HUDEP-2 (cell line): Measurements from ENCODE around the gene AAK1.
"Not testable (repeated sequence)": the region's sequence is repeated elsewhere in the genome, so short reads cannot be mapped to it uniquely, and the experiment has no call there.

Experiments
- DNase-seq, 76 experiments: peaks; one replicate each; lab custom pipeline; 2025; ENCODE audit not compliant: unreplicated experiment in 76 of 76; lab: John Stamatoyannopoulos, UW

Gene AAK1

DNA sequence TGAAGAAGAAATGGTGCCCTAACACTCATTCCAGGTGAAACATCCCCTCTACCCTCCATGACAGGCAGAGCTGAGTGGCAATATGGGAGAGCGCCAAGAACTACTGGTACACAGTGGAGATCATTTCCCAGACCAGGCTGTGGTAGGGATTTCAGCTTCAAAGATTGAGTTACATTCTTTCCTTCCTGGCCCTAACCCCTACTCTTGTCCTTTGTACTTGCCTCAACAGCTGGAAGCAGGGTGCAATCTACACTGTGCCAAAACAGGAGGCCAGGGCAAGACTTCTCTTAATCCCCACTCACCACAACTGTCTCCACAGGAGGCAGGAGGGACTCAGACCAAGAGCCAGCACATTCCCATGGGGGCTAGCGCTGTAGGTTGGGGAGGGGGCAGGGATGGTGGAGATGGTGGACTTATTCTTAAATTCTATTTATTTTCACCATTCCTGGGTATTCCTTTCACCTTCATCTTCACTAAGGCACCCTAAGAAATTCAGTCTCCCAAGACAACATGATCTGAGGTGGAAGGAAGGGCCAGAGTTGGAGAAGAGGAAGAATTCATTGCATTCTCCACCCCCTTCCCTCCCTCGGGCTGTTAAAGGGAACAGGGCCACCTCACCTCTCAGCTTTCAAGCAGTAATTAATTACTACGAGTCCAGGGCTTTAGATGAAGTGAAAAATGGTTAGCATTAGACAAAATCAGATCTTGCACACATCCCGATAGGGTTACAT lies 65.9 kb downstream of the AAK1 start:
- no peak for DNase-seq

DNA sequence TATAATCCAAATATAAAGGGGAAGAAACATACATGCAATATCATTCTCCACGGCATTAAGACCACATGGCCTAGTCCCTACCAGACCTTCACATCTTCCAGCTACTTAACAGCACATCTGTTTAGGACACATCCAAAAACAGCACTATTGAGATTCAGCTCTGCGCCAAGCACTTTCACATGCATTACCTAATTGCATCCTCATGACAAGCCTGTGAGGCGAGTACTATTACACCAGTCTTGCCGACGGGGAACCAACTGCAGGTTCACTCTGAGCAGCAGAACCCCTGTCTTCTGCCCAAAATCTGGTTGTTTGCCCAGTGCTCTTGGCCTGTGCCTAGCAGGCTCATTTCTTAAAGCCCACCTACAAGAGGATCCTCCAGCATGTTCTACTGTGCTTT lies 66.7 kb downstream of the AAK1 start:
- DNase-seq: no peak

DNA sequence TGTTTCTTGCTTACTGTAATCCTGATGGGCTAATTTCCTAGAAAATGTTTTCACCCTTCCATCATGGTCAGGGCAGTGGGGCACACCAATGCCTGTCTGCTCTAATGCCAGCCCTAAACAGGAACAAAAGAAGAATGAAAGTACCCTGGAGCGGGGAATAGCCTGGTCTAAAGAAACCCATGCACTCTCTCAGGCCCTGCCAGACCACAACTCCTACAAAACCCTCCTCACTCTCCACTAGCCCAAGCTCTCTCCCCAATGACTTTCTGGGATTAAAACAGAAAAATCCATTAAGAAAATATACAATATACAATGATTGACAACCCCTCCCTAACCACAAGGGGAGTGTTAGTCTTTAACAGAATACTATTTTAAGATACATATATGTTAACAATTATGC lies 67.6 kb downstream of the AAK1 start:
- DNase-seq: no peak

DNA sequence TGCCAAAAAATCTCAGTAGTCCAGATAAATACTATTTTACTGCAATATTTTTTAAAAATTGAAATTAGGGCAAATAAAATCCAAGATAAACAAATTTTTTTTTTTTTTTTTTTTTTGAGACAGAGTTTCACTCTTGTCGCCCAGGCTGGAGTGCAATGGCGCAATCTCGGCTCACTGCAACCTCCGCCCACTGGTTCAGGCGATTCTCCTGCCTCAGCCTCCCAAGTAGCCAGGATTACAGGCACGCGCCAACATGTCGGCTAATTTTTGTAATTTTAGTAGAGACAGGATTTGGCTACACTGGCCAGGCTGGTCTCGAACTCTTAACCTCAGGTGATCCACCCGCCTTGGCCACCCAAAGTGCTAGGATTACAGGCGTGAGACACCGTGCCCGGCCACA lies 68.2 kb downstream of the AAK1 start:
- DNase-seq: not testable (repeated sequence)

DNA sequence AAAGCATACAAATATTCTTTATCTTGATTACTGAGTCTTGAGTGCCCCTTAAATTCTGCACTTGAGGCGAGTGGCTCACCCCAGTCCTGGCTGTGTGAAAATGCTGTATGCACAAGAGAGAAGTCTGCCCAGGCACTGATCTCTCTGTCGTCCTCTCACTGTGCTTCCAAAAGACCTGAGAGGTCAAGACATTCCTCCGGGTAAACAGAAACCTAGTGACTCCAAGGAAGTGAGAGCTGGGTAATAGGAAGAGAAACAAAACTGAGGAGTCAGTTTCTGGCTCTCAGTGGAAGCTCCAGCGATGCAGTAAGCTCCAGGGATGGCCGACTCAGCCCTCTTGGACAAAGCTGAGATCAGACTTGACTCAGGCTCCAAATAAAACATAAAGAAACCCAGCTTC lies 70.9 kb downstream of the AAK1 start:
- DNase-seq: no peak

DNA sequence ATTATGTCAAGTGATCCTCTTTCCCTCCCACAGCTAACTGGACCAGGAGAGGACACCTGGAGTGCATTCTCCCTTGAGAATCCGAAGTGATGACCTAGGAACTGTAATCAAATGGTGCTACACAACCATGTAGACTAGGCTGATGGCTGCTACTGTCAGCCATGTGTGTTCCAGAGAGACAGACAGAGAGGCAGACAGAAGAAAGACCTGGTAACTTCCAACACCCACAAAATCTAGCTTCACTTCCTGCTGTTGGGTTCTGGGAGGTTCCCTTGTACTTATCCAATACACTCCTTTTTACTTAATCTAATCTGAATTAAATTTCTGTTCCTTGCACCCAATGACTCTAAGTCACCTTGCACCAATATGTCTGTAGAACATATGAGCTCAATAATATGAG lies 72.3 kb downstream of the AAK1 start:
- no peak for DNase-seq

DNA sequence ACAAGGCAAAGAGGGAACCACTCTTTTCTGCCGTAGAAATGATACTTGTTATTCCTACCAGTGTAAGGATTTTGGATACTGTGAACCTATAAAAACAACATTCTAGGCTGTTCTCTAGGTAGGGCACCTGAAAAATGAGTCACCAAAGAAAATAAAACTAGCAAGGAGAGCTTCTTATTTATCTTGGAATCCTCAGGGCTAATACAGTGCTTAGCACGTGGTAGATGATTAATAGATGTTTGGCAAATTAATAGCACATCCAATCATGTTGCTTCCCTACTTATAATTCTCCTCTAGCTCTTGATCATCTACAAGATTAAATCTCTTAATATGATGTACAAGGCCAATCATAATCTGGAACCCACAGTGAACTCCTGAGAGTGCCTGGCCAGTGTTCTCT lies 73.1 kb downstream of the AAK1 start:
- DNase-seq: no peak

DNA sequence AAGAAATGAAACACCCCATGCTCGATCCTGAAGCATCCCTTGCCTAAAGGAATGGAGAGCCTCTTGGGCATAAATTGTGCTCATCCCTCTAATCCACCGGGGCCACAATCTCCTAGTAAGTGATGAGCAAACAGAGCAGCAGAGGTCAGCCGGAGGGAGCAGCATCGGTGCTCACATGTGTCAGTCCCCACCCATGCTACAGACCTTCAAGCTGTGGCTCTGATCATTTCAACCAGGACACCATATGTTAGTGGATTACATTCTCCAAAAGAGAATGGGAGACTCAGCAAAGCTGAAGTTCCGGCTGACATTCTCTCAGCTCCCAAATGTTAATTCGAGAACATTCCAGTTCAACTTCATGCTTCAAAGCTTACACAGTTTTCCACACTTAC lies 75.6 kb downstream of the AAK1 start:
- no peak for DNase-seq

DNA sequence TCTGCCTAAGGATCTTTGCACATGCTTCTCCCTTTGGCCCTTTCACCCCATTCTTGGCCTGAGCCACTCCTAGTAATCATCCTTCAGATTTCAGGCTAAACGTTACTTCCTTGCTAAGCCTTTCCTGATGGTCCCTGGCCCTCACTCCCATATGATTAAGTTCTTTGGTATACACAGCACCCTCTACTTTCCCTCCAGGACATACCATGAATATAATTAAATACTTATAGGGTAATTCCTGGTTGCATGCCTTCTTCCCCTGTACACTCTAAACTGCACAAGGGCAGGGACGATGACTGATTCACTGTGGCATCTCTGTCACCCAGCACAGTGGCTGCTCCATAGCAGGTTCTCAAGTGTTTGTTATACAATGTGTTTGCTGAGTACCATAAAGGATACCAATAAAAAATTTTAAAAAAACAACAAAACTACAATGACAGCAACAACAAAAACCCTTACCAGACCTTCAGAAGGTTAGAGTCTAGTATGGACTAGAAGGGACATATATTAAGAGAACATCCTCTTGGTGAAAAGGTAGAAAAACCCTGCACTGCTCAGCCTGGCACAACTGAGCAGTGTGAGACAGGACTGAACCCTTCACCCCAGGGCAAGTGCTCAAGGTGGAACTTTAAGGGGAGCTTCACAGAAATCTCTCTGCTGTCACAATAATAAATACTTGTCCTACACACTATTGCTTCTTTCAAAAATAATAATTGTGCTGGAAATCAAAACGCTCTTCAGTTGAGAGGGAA lies 76.2 kb downstream of the AAK1 start:
- no peak for DNase-seq

DNA sequence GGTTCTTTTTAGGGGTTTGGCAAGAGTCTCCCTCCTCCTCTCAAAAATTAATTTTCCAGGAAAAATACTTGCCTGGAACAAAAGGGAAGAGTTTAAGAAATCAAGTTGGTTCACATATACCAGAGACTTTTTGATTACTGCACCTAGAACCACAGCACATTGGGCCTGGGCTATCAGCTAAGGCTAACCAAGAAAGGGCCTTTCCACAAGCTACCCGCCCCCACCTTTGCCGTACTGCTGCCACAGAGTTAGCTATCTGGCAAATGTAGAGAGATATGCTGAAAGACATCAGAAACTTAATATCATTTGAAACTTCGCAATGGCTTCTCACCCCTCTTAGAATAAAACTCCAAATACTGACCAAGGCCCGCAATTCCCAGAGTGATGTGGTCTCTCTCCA lies 76.9 kb downstream of the AAK1 start:
- DNase-seq: peak in 1 of 76 experiments; percentile 2

DNA sequence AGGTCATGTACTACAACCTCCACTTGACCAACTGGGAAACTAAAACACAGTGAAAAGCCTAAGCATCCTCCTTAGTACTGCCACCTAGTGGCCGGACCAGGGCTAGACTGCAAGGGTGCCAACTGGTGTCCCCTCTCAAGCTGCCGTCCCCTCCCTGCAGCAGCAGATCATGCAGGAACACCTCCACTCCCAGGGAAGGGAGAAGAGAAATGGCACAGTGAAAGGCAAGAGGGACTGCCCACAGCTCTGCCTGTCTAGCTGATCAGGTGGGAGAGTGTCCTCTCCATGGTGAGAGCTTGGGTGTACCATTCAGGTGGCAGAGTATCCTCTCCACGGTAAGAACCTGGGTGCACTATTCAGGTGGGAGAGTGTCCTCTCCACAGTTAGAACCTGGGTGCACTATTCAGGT lies 78.1 kb downstream of the AAK1 start:
- peak in 64 of 76 experiments; percentile 4 to 72 (median 42) for DNase-seq

DNA sequence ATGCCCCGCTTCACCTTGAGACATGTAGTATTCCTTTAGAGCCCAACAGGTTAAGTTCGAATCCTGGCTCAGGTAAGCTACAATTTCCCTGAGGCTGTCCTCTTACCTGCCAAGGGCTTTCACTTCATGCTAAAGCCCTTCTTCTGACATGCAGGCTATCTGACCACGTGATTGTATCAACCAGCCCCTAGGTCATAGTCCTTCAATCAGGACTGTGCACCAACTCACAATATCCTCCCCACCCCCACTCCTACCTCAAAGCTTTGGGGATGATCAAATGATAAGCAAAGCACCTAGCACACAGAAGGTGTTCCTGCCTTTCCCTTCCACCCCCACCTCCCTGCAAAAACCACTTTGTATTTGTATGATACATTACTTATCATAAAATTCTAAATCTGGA lies 78.9 kb downstream of the AAK1 start:
- no peak for DNase-seq

DNA sequence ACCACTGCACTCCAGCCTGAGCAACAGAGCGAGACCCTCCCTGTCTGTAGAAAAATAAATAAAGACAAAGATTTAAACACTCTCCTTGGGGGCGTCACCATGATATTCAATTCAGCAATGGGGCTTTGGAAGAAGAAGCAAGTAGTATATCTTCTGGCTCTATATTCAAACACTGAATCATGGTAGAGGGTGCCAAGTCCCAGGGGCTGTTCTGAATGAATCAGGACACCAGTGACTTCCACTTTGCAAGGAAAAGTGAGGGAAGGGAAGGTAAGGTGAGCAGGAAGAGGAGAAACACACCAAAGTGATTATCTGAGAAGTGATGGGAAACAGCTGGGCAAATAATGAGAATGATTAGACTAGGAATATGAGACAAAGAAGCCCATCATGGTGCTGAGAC lies 80.5 kb downstream of the AAK1 start:
- no peak for DNase-seq

DNA sequence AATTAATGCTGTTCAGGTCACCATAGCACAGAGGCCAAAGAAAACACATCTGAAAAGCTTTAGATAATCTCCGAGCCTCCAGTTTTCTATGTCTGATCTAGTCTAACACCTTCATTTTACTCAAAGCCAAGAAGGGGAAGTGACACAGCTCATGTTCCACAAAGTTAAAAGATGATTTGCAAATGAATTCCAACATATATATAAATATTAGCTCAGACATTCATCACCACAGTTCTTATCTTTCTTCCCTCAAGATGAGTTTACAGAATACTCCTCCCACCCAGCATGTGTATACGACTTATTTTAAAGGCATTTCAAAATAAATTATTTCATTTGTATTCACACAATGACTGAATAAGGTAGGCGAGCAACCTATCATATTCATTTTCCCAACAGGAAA lies 82.4 kb downstream of the AAK1 start:
- no peak for DNase-seq

DNA sequence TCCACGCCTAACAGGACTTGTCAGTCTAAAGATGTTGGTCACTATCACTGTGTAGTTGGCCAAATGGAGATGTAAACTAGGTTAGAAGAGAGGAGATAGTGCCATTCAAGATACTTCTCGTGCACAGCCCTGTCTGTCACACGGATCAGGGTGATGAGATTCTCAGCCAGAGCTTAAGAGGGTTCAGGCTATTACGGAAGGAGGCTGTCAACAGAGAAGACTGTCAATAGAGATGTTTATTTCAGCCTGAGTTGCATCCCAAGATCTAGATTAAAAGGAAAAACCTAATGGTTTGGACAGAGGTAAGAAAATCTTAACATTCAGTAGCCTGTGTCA lies 83.4 kb downstream of the AAK1 start:
- no peak for DNase-seq

DNA sequence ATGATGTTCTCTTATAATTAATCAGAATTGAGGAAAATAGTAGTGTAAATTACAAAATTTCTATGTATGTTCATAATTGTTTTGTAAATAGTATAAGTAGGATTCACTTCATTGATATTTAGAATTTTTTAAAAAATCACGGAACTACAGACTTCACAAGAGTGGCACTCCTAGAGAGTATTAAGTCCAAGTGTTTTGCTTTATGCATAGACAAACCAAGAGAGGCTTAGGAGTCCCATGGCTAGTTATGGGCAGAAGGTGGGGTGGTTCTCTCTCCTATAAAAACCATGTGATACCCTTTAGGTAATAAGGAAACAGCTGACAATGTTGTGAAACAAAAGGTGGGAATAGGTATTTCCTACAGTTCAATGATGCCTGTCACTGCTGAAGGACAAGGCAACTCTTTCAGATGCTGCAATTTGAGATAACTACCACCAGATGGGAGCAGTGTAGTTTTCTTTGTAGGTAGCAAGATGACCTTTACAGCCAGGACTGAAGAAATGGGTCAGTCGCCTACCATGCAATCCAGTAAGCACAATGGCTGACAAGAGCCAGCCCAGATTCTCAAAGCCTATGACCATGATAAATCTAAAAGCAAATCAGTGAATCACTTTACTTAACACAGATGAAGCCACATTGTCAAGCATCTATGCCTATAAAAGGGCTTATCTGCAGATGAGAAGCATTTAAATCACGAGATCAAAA lies 83.9 kb downstream of the AAK1 start:
- DNase-seq: peak in 35 of 76 experiments; percentile 1 to 71 (median 37)

DNA sequence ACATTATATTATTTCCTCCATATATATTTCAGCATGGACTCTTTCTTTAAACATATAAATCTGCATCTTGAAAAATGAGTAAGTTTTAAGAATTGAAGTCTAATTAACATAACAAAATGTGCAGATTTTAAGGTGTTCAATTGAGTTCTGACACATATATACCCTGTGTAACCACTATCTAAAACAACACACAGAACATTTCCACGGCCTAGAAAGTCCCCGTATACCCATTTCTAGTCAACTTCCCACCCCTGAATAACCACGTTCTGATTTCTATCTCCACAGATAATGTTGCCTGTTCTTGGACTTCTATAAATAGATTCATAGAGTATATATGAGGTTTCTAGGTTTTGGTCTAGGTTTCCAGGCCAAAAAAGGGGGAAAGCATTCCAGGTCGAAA lies 87.5 kb downstream of the AAK1 start:
- no peak for DNase-seq

DNA sequence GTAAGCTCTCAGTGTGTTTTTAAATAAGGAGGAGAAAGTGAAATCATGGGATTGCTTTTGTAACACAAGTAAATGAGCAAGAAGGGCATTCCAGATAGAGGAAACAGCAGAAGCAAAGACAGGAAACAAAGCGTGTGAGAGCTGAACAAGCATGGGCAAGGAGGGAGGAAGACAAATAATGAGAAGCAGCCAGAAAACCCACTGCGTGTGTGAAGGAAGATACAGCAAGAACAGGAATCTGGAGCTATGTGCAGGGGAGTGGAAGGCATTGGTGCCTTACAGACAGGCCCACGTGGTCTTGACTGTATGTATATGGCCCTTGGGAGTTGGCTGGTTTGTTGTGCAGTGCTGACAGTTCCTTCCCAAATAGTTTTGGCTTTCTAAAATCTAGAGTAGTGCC lies 88.6 kb downstream of the AAK1 start:
- DNase-seq: no peak

DNA sequence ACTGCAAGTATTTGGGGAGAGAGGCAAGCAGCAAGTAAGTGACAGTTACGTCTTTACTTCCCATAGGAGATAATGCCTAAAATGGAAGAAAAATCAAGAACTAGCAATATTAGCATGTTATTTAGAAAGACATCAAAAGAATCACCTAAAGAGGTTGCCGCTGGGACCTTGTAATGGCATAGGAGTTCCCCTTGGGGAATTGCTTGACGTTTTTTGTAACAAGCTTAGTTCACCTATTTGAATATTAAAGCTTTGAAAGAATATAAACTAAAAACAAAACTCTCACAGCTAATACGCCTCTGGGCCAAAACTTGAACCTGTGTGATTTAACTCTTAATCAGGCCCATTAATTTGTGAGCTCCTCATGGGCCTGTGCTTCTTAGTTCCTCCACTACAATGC lies 89.0 kb downstream of the AAK1 start:
- no peak for DNase-seq

DNA sequence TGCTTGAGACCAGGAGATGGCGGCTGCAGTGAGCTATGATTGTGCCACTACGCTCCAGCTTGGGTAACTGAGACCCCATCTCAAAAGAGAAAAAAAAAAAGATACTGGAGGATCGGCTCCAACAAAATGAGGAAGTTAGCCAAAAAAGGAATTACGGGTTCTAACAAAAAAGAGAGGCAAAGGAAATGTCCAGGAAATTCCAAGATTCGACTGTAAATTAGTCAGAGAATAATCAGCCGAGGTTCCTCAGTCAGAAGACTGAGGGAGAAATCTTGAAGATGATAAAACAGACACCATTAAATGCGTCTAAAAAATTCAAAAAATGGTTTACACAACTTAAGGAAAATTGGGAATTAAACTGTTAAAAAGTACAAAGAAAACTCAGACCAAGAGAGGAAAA lies 89.5 kb downstream of the AAK1 start:
- no peak for DNase-seq

DNA sequence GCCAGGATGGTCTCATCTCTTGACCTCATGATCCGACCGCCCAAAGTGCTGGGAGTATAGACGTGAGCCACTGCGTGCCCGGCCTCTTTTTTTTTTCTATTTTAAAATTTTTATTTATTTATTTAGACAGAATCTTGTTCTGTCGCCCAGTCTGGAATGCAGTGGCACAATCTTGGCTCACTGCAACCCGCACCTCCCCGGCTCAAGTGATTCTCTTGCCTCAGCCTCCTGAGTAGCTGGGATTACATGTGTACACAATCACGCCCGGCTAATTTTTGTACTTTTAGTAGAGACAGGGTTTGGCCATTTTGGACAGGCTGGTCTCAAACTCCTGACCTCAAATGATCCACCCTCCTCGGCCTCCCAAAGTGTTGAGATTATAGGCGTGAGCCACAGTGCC lies 93.0 kb downstream of the AAK1 start:
- DNase-seq: not testable (repeated sequence)

DNA sequence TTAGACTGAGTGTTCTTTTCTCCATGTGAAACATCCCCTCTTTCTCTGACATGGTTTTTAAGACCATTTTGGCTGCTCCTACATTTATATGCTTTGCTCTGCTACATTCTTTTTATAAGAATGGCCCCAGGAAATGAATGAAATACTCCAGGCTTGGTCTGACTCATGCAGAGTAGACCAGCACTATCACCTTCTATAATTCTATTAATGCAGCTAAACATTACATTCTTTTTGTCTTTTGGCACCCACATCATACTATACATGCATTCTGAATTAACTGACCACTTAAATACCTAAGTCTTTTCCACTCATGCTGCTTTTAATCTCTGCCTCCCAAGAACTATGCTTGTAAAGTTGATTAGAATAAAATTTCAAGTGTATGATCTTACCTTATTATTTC lies 94.1 kb downstream of the AAK1 start:
- DNase-seq: no peak
